Right cardiac atrium (tissue), 5 donors: ENCODE data around the gene MAGEF1. TPM values are rescaled to one million over a fixed set of nuclear protein-coding genes. Genes with fewer than 3 reads are reported as not detected.

Source experiments
- ATAC-seq, 2 donors: fragments of 200-7000 bp; cut with Tn5 transposase; one replicate each; pipeline versions ENCODE4 v1.8.0 to v1.9.1; 2020; ENCODE audit warnings: moderate library complexity in 2 of 2, mild to moderate bottlenecking in 1 of 2
- DNase-seq, 3 donors: peaks; one replicate each; pipeline ENCODE4 v3.0.0-alpha.2; 2020
- H3K27ac ChIP-seq: one replicate; pipeline ENCODE4 v1.5.1; 2013; ENCODE audit warnings: mild to moderate bottlenecking, low read length, control low read depth, moderate library complexity
- H3K27me3 ChIP-seq: one replicate; pipeline ENCODE4 v1.6.1; 2013; ENCODE audit not compliant: control insufficient read depth, insufficient read depth
- H3K4me1 ChIP-seq: one replicate; pipeline ENCODE4 v1.6.1; 2013; ENCODE audit warnings: low read length; ENCODE audit not compliant: control insufficient read depth, insufficient read depth
- H3K4me3 ChIP-seq: one replicate; pipeline ENCODE4 v1.5.1; 2013; ENCODE audit warnings: low read length, control low read depth
- H3K9me3 ChIP-seq: one replicate; pipeline ENCODE4 v1.6.1; 2013; ENCODE audit warnings: low read length; ENCODE audit not compliant: control insufficient read depth
- WGBS: extraction: QIAGEN DNeasy Blood & Tissue Kit; methylation state at CpG from one replicate; pipeline ENCODE4 v1.1.7; 2013; 5-methylcytosine and 5-hydroxymethylcytosine counted together
- intact Hi-C, 4 donors: fragments of 100-400 bp; cut with DNase I; formaldehyde crosslinking; loops; one replicate each; pipeline versions ENCODE4 v1.11.0 to v1.14.0; 2022 to 2023
- polyA plus RNA-seq: library from polyadenylated mRNA; stranded (reverse); fragments of 200-250 nt; gene quantifications from one replicate; pipeline ENCODE4 v1.2.3, GENCODE V29; 2013
- total RNA-seq, 4 donors: library from RNA; stranded (reverse); fragmentation: NEBNext Ultra II Directional; extraction: Animal tissue kit (Norgen Biotek cat#: 25700); gene quantifications; one replicate each; pipeline ENCODE4 v1.2.1, GENCODE V29; 2021
- donor health status: healthy with polysubstance abuse.
- donor health status: DM: no; HTN: yes; CAD: no.
- donor health status: DM: no; HTN: no; CAD: no.
- donor health status: DM: no; HTN: yes; CAD: no; lungs with severe emphysema.
- donor health status: DM: yes; HTN: yes; CAD: no.

The MAGEF1 gene
- total and polyA plus RNA-seq, 5 donors, result 25.5 to 30.4 (median 29.0) TPM

- H3K4me1 ChIP-seq, result peaks cover 3% of the 10 kb centered on the region
- H3K27me3 ChIP-seq, result no peaks in the 10 kb centered on the region
- no peak overlapping the region for H3K27ac ChIP-seq
- intact Hi-C loops, result no loop called here
- DNase-seq, result peak in 1 of 3 donors; percentile 12
- 73% methylated on average over 4 of the region's 4 CpGs for WGBS
- H3K9me3 ChIP-seq, result no peaks in the 10 kb centered on the region
- H3K4me3 ChIP-seq, result no peak overlapping the region
- no peak for ATAC-seq
Observed at GRCh38 chr3:184685055-184685454, 26.8 kb downstream of the MAGEF1 start.

GRCh38 chr3:184683900-184684560 is 27.8 kb downstream of the MAGEF1 start:
- 96% methylated on average over 12 of the region's 12 CpGs for WGBS
- DNase-seq (peak in 1 of 3 donors; percentile 25), ATAC-seq (no peak)
- no peak overlapping the region for H3K27ac ChIP-seq
- H3K4me3 ChIP-seq, result no peak overlapping the region
- H3K9me3 ChIP-seq, result no peaks in the 10 kb centered on the region
- peaks cover 3% of the 10 kb centered on the region for H3K4me1 ChIP-seq
- intact Hi-C loops, result no loop called here
- H3K27me3 ChIP-seq, result no peaks in the 10 kb centered on the region

- H3K4me3 ChIP-seq, result no peak overlapping the region
- H3K4me1 ChIP-seq, result peaks cover 3% of the 10 kb centered on the region
- ATAC-seq, result no peak
- no peaks in the 10 kb centered on the region for H3K27me3 ChIP-seq
- no peaks in the 10 kb centered on the region for H3K9me3 ChIP-seq
- intact Hi-C loops, result no loop called here
- H3K27ac ChIP-seq, result no peak overlapping the region
- DNase-seq, result peak in 1 of 3 donors; percentile 9
- 76% methylated on average over 5 of the region's 5 CpGs for WGBS
Observed at GRCh38 chr3:184683234-184683633, 28.6 kb downstream of the MAGEF1 start.

GRCh38 chr3:184682671-184683070 is 29.2 kb downstream of the MAGEF1 start:
- Histone ChIP-seq H3K4me3 (no peak overlapping the region), H3K9me3 (no peaks in the 10 kb centered on the region), H3K27me3 (no peaks in the 10 kb centered on the region), H3K4me1 (peaks cover 3% of the 10 kb centered on the region), H3K27ac (no peak overlapping the region)
- intact Hi-C loops, result no loop called here
- WGBS, result 97% methylated on average over 11 of the region's 11 CpGs
- DNase-seq (peak in 1 of 3 donors; percentile 26), ATAC-seq (no peak)

- Histone ChIP-seq H3K4me3 (no peak overlapping the region), H3K9me3 (no peaks in the 10 kb centered on the region), H3K27me3 (no peaks in the 10 kb centered on the region), H3K4me1 (no peaks in the 10 kb centered on the region), H3K27ac (no peak overlapping the region)
- DNase-seq (peak in 1 of 3 donors; percentile 7), ATAC-seq (no peak)
- intact Hi-C loops, result no loop called here
- WGBS, result 85% methylated on average over 10 of the region's 10 CpGs
Observed at GRCh38 chr3:184680385-184681345, 31.2 kb downstream of the MAGEF1 start.

- ATAC-seq, result peak; percentile 59 to 71
- WGBS, result 49% methylated on average over 24 of the region's 24 CpGs
- no peaks in the 10 kb centered on the region for H3K4me1 ChIP-seq
- intact Hi-C loops, result no loop called here
- DNase-seq, result peak; percentile 66 to 89 (median 79)
- no peaks in the 10 kb centered on the region for H3K9me3 ChIP-seq
- H3K27ac ChIP-seq, result no peak overlapping the region
- no peaks in the 10 kb centered on the region for H3K27me3 ChIP-seq
- H3K4me3 ChIP-seq, result no peak overlapping the region
Observed at GRCh38 chr3:184679056-184679816, 32.6 kb downstream of the MAGEF1 start.

- ATAC-seq, result peak; percentile 40 to 61
- Histone ChIP-seq H3K27me3 (no peaks in the 10 kb centered on the region), H3K4me1 (no peaks in the 10 kb centered on the region), H3K9me3 (no peaks in the 10 kb centered on the region), H3K27ac (no peak overlapping the region), H3K4me3 (no peak overlapping the region)
- 65% methylated on average over 16 of the region's 16 CpGs for WGBS
- intact Hi-C loops, result no loop called here
- peak in 2 of 3 donors; percentile 56 to 65 for DNase-seq
Observed at GRCh38 chr3:184678317-184679055, 33.4 kb downstream of the MAGEF1 start.

- Histone ChIP-seq H3K4me3 (no peak overlapping the region), H3K4me1 (no peaks in the 10 kb centered on the region), H3K27ac (no peak overlapping the region), H3K27me3 (no peaks in the 10 kb centered on the region), H3K9me3 (no peaks in the 10 kb centered on the region)
- WGBS, result 75% methylated on average over 17 of the region's 17 CpGs
- ATAC-seq (no peak), DNase-seq (peak in 1 of 3 donors; percentile 31)
- intact Hi-C loops, result no loop called here
Observed at GRCh38 chr3:184677344-184678316, 34.2 kb downstream of the MAGEF1 start.

GRCh38 chr3:184676927-184677326 is 34.9 kb downstream of the MAGEF1 start:
- ATAC-seq (no peak), DNase-seq (peak in 2 of 3 donors; percentile 37 to 46)
- Histone ChIP-seq H3K4me1 (no peaks in the 10 kb centered on the region), H3K27me3 (no peaks in the 10 kb centered on the region), H3K9me3 (no peaks in the 10 kb centered on the region), H3K4me3 (no peak overlapping the region), H3K27ac (no peak overlapping the region)
- intact Hi-C loops, result no loop called here
- 50% methylated on average over 8 of the region's 8 CpGs for WGBS
